K562 (cell line): ENCODE measurements around the gene NR1H2. TPM values are rescaled to one million over a fixed set of nuclear protein-coding genes. Genes with fewer than 3 reads are reported as not detected.
A peak's percentile ranks its signal among the peaks of the same experiment; 100 is the strongest.

Experiments
- CSDE1 ChIP-seq, 2 experiments: fragments of 450-650 bp; IDR thresholded peaks; 2 replicates each; pipeline ENCODE4 v1.6.1; 2016; ENCODE audit warnings: mild to moderate bottlenecking in 1 of 2
- CXXC5 ChIP-seq: fragments of 250-450 bp; sonication (Bioruptor Pico); IDR thresholded peaks from 2 replicates; pipeline ENCODE4 v1.8.0; 2022; ENCODE audit warnings: inconsistent platforms, mild to moderate bottlenecking, moderate library complexity
- DACH1 ChIP-seq: fragments of 450-650 bp; IDR thresholded peaks from 2 replicates; pipeline ENCODE4 v1.6.1; 2018; ENCODE audit not compliant: partially characterized antibody
- E2F3 ChIP-seq: fragments of 250-450 bp; sonication (Bioruptor Pico); IDR thresholded peaks from 2 replicates; pipeline ENCODE4 v1.4.0; 2020; ENCODE audit warnings: mild to moderate bottlenecking
- FOXA3 ChIP-seq, 2 experiments: fragments of 450-650 bp in 1 of 2; sonication (generic) in 1 of 2; formaldehyde crosslinking; IDR thresholded peaks in 1 of 2; conservative IDR thresholded peaks in 1 of 2; 2 replicates each; pipeline versions ENCODE4 v1.4.0 to v1.8.0; 2020 to 2022; ENCODE audit warnings: mild to moderate bottlenecking in 2 of 2, missing genetic modification reagents in 1 of 2
- FOXM1 ChIP-seq, 2 experiments: fragments of 450-650 bp in 1 of 2; sonication (generic) in 1 of 2; formaldehyde crosslinking in 1 of 2; IDR thresholded peaks; 2 replicates each; pipeline versions ENCODE4 v1.6.1 to v1.9.0; 2017 to 2022; ENCODE audit warnings: low read depth in 2 of 2, mild to moderate bottlenecking in 2 of 2, missing genetic modification reagents in 1 of 2, moderate library complexity in 1 of 2
- GABPB1 ChIP-seq: sonication (generic); formaldehyde crosslinking; IDR thresholded peaks from 2 replicates; pipeline ENCODE4 v1.8.0; 2022; ENCODE audit warnings: mild to moderate bottlenecking, missing genetic modification reagents
- HMGN3 ChIP-seq: IDR thresholded peaks from 2 replicates; pipeline ENCODE4 v1.6.1; 2011; ENCODE audit warnings: borderline replicate concordance, low read depth, mild to moderate bottlenecking, mixed read lengths, low read length; ENCODE audit not compliant: insufficient read length; ENCODE audit errors: extremely low read depth
- ILK ChIP-seq: fragments of 450-650 bp; IDR thresholded peaks from 2 replicates; pipeline ENCODE4 v1.6.1; 2016; ENCODE audit warnings: missing genetic modification characterization, low read depth, mild to moderate bottlenecking, missing compliant biosample characterization, moderate library complexity, borderline replicate concordance
- KDM1A ChIP-seq, 2 experiments: fragments of 450-650 bp; IDR thresholded peaks; 2 replicates each; pipeline ENCODE4 v1.6.1; 2016; ENCODE audit warnings: mild to moderate bottlenecking in 2 of 2
- MNT ChIP-seq, 2 experiments: fragments of 450-650 bp; conservative IDR thresholded peaks; 2 replicates each; pipeline ENCODE4 v1.6.1; 2017; ENCODE audit warnings: mild to moderate bottlenecking in 2 of 2, moderate library complexity in 2 of 2
- PHF20 ChIP-seq: fragments of 450-650 bp; IDR thresholded peaks from 2 replicates; pipeline ENCODE4 v1.6.1; 2018; ENCODE audit not compliant: partially characterized antibody
- SMAD3 ChIP-seq: fragments of 450-650 bp; formaldehyde crosslinking; conservative IDR thresholded peaks from 2 replicates; pipeline ENCODE4 v1.4.0; 2020; ENCODE audit warnings: mild to moderate bottlenecking
- SMC3 ChIP-seq: conservative IDR thresholded peaks from 2 replicates; pipeline ENCODE4 v1.6.1; 2011; ENCODE audit warnings: low read depth, low read length, improper control_type of control experiment; ENCODE audit not compliant: insufficient read depth
- SNRNP70 ChIP-seq: fragments of 200-400 bp; formaldehyde crosslinking; optimal IDR thresholded peaks from 2 replicates; pipeline ENCODE3; 2017; ENCODE audit warnings: low read depth, low read length
- ZBTB33 ChIP-seq: sonication (generic); formaldehyde crosslinking; IDR thresholded peaks from 2 replicates; pipeline ENCODE4 v1.8.1; 2023; ENCODE audit warnings: mild to moderate bottlenecking, missing genetic modification reagents
- ZFPM2 ChIP-seq: fragments of 250-450 bp; sonication (Bioruptor Pico); IDR thresholded peaks from 2 replicates; pipeline ENCODE4 v1.5.1; 2022; ENCODE audit warnings: mild to moderate bottlenecking
- ZKSCAN1 ChIP-seq: fragments of 150-350 bp; IDR thresholded peaks from 2 replicates; pipeline ENCODE4 v1.6.1; 2016; ENCODE audit warnings: low read depth, low read length
- ZNF589 ChIP-seq: fragments of 200-800 bp; sonication (Bioruptor generic); IDR thresholded peaks from 2 replicates; pipeline ENCODE4 v1.6.1; 2016; ENCODE audit warnings: low read depth, missing genetic modification characterization, missing compliant biosample characterization
- polyA plus RNA-seq, 8 experiments: library from polyadenylated mRNA; depleted of rRNA in 4 of 8; stranded (reverse) in 5 of 8; unstranded in 3 of 8; fragments of >200 nt; fragmentation: Nextera tagmentation in 2 of 8; fragmentation: Illumina TruSeq in 1 of 8; extraction: Ambion mirVana in 2 of 8; extraction: Trizol in 1 of 8; gene quantifications; 2 replicates each; pipeline versions ENCODE4 v1.2.1 to v1.2.3, GENCODE V29; 2011 to 2014; ENCODE audit warnings: inconsistent platforms in 1 of 8, missing spikeins in 1 of 8
- total RNA-seq, 7 experiments: library from RNA; depleted of rRNA in 6 of 7; stranded (reverse); fragments of >200 nt in 6 of 7; fragmentation: Illumina TruSeq in 2 of 7; extraction: Trizol in 2 of 7; gene quantifications; 2 replicates each; pipeline versions ENCODE4 v1.2.1 to v1.2.3, GENCODE V29; 2011 to 2021; ENCODE audit warnings: low replicate concordance in 1 of 7
- TF ChIP-seq, protein P1 (sequence below): sonication (generic); formaldehyde crosslinking; IDR thresholded peaks from 2 replicates; pipeline ENCODE4 v1.8.1; 2022; ENCODE audit warnings: missing genetic modification reagents

NR1H2 gene
- total and polyA plus RNA-seq, 9 of the 15 experiments (the other 6 are each of a cell fraction or from before 2014, with no cell fraction given), result 0.11 to 73.8 (median 24.0) TPM

DNA sequence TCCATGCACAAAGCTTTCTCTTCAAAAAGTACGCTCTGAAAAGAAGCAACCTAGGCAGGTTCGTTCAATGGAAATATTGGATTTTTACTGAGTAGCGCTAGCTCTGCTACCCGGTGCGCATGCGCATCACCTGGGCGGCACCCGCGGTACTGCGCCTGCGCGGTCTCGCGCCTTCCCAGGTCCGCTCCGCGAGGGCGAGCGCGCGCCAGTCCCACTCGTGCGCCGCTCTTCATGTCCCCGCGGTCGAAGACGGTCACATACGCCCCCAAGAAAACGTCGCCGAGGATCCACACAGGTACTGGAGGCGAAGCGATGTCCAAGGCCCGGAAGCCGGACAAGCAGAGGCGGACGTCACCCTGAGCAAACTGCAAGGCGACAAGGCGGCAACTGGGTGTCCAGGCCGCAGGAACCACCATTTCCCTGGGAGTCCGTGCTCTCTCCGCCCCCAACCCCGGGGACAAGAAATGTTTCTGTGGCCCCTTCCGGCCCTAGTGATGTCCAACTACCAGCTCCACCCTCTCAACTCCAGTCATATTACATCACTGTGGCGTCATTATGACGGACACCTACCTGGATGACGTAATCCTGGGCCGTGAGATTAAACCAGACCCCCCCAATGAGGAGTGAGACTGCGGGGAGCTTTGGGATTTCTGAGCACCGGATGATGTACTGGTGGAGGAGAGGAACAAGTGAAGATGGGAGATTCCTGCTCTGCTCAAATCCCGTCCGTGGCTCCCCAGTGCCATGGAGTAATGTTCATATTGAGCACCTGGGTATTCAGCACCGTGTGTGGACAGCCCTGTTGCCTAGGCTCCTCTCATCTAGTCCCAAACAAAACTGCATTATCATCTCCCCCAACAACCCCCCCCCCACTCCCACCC, 42.3 kb upstream of the NR1H2 start (continued):
- TF ChIP-seq ZBTB33 (CRISPR knock-in tag), result peak; percentile 69; the same call in 1 of the 2 replicates
- no peak for TF ChIP-seq ZFPM2 (CRISPR knock-in tag)
- peak; percentile 76 for TF ChIP-seq SMAD3 (CRISPR knock-in tag)
- no peak for TF ChIP-seq SNRNP70
- TF ChIP-seq FOXA3 (CRISPR knock-in tag; conservative IDR thresholded peaks at IDR 0.05 in 1 of 2, IDR thresholded peaks at IDR 0.05 in 1 of 2), result no peak
- TF ChIP-seq, protein P1, sequence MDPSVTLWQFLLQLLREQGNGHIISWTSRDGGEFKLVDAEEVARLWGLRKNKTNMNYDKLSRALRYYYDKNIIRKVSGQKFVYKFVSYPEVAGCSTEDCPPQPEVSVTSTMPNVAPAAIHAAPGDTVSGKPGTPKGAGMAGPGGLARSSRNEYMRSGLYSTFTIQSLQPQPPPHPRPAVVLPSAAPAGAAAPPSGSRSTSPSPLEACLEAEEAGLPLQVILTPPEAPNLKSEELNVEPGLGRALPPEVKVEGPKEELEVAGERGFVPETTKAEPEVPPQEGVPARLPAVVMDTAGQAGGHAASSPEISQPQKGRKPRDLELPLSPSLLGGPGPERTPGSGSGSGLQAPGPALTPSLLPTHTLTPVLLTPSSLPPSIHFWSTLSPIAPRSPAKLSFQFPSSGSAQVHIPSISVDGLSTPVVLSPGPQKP (CRISPR knock-in tag), result no peak
- peak; percentile 84 for TF ChIP-seq ZNF589 (CRISPR knock-in tag)
- TF ChIP-seq DACH1, result no peak
- peak; percentile 87 for TF ChIP-seq GABPB1 (CRISPR knock-in tag)
- TF ChIP-seq ILK (tag), result no peak
- peak in 1 of 2 experiments; percentile 50; a peak in 1 of 4 replicates for TF ChIP-seq KDM1A (IDR thresholded peaks at IDR 0.05)
- TF ChIP-seq ZKSCAN1, result no peak
- TF ChIP-seq CSDE1 (IDR thresholded peaks at IDR 0.05), result peak in 1 of 2 experiments; percentile 93; a peak in 2 of 4 replicates
- TF ChIP-seq CXXC5 (CRISPR knock-in tag), result peak; percentile 84
- TF ChIP-seq FOXM1 (IDR thresholded peaks at IDR 0.05; ENCODE audit: low read depth), result no peak
- TF ChIP-seq FOXM1 (CRISPR knock-in tag; IDR thresholded peaks at IDR 0.05; ENCODE audit: low read depth), result peak; percentile 91; the same call in 1 of the 2 replicates
- peak; percentile 26 for TF ChIP-seq HMGN3
- no peak for TF ChIP-seq SMC3
- TF ChIP-seq E2F3 (CRISPR knock-in tag), result peak; percentile 87
- TF ChIP-seq MNT (conservative IDR thresholded peaks at IDR 0.05), result peak in 1 of 2 experiments; percentile 44; a peak in 1 of 4 replicates
- peak; percentile 89 for TF ChIP-seq PHF20
